ENCODE results near the gene ZFYVE28.

DNA sequence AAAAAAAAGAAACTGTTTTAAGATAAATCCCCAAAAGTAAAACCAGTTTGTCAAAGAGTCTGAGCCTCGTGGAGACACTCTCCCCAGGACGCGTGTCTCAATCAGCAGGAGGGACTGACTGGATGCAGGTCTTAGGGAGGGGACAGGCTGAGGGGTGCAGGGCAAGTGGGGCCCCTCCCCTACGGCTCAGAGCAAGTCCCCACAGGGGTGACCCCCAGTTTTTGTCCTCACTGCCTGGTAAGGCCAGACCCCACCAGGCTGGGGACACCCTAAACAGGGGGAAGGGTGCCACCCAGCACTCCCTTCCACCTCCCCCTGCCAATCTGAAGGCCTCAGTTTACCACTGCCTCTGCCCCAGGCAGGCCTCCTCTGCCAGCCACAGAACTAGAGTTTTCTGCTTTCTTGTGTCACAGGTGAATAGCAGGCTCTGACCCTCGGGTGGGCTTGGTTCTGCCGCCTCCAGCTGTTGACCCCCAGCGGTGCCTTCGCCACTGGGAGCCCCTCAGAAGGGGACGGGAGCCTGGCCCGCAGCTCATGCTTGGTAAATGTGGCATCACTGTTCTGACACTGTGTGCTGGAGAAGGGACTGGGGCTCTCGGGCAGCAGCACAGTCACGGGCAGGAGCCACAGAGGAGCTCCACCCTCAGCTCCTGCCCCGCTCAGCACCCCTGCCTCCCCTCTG, 86.8 kb downstream of the ZFYVE28 start:
- no peak for TF ChIP-seq POLR2A (IDR thresholded peaks at IDR 0.05)
- TF ChIP-seq, protein P1, sequence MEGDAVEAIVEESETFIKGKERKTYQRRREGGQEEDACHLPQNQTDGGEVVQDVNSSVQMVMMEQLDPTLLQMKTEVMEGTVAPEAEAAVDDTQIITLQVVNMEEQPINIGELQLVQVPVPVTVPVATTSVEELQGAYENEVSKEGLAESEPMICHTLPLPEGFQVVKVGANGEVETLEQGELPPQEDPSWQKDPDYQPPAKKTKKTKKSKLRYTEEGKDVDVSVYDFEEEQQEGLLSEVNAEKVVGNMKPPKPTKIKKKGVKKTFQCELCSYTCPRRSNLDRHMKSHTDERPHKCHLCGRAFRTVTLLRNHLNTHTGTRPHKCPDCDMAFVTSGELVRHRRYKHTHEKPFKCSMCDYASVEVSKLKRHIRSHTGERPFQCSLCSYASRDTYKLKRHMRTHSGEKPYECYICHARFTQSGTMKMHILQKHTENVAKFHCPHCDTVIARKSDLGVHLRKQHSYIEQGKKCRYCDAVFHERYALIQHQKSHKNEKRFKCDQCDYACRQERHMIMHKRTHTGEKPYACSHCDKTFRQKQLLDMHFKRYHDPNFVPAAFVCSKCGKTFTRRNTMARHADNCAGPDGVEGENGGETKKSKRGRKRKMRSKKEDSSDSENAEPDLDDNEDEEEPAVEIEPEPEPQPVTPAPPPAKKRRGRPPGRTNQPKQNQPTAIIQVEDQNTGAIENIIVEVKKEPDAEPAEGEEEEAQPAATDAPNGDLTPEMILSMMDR (IDR thresholded peaks at IDR 0.05) = no peak

All from Peyer's patch (tissue), 4 donors.